Measurements from ENCODE around the gene RPL13.

- no peak for TF ChIP-seq POLR2A (IDR thresholded peaks at IDR 0.05)
- TF ChIP-seq POLR2AphosphoS5 (IDR thresholded peaks at IDR 0.05): no peak
- no peak for TF ChIP-seq EP300 (IDR thresholded peaks at IDR 0.05)
Measured at GRCh38 chr16:89598199-89598598, 37.7 kb downstream of the RPL13 start.

All from sigmoid colon (tissue), 4 donors.